Activated T-cell treated with anti-CD3 and anti-CD28 coated beads, Interleukin-2, amount 50 U/mL, for 4 hours (primary cell): Measurements from ENCODE around the gene FBN3. TPM values are rescaled to one million over a fixed set of nuclear protein-coding genes. Genes with fewer than 3 reads are reported as not detected.
"Not testable (repeated sequence)": the region's sequence is repeated elsewhere in the genome, so short reads cannot be mapped to it uniquely, and the experiment has no call there.

ENCODE experiments used
- ATAC-seq, 2 donors: fragments of 200-7000 bp; cut with Tn5 transposase; one replicate each; pipeline ENCODE4 v1.10.0; 2021
- DNase-seq: peaks from one replicate; pipeline ENCODE4 v3.0.0-alpha.2; 2020
- H3K27me3 Mint-ChIP-seq: one replicate; pipeline ENCODE4 v1.8.0; 2021; ENCODE audit warnings: low read depth, mixed read lengths
- H3K36me3 Mint-ChIP-seq: one replicate; pipeline ENCODE4 v1.8.0; 2022; ENCODE audit warnings: mixed read lengths; ENCODE audit not compliant: insufficient read depth
- H3K4me1 Mint-ChIP-seq: one replicate; pipeline ENCODE4 v1.8.0; 2021; ENCODE audit warnings: low read depth, mixed read lengths
- H3K4me3 Mint-ChIP-seq: one replicate; pipeline ENCODE4 v1.8.0; 2021; ENCODE audit warnings: mild to moderate bottlenecking, moderate library complexity, mixed read lengths
- H3K9me3 Mint-ChIP-seq: one replicate; pipeline ENCODE4 v1.8.0; 2021; ENCODE audit warnings: mixed read lengths
- total RNA-seq, 3 donors: library from RNA; stranded (reverse); gene quantifications; one replicate each; pipeline ENCODE4 v1.2.1, GENCODE V29; 2021

Gene FBN3
- total RNA-seq, 3 donors from 2014 or later: 0.03 TPM; not detected in 2

DNA sequence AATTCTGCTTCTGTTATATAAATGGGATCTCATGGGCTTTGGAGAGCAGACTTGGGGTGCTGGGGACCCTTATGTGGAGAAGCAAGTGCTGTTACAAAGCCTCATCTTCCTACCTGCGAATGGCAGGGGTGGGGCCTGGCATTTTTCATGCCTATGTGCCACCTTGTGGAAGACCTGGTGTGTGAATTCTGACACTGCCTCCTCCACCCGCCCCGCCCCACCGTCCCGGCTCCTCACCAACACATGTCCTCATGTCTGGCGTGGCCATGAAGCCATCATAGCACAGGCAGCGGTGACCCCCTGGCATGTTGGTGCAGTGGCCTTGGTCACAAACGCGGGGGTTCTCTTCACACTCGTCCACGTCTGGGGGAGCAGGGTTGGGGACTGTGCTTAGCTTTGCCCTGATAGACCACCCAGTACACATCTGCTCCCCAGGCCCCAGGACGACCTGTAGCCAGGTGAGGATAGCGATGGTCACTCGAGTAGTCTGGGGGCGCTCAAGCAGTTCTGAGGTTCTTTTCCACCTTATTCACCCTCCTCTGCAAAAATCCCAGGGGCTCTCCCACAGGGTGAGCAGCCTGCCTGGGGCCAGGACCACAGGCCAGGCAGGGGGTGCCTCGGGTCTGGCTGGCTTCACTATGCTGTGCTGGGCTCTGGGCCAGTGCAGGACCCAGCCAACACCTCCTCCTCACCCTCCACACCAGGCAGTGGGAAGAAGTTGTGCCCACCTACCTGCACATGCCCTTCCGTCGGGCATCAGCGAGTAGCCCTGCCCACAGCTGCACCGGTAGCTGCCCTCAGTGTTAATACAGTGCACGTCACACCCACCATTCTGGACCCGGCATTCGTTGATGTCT, 32.7 kb downstream of the FBN3 start:
- Mint-ChIP-seq H3K4me1 (no peaks in the 10 kb centered on the region), H3K9me3 (no peaks in the 10 kb centered on the region), H3K36me3 (no peaks in the 10 kb centered on the region), H3K4me3 (no peak overlapping the region), H3K27me3 (peaks cover 1% of the 10 kb centered on the region)
- no peak for DNase-seq
- no peak for ATAC-seq

DNA sequence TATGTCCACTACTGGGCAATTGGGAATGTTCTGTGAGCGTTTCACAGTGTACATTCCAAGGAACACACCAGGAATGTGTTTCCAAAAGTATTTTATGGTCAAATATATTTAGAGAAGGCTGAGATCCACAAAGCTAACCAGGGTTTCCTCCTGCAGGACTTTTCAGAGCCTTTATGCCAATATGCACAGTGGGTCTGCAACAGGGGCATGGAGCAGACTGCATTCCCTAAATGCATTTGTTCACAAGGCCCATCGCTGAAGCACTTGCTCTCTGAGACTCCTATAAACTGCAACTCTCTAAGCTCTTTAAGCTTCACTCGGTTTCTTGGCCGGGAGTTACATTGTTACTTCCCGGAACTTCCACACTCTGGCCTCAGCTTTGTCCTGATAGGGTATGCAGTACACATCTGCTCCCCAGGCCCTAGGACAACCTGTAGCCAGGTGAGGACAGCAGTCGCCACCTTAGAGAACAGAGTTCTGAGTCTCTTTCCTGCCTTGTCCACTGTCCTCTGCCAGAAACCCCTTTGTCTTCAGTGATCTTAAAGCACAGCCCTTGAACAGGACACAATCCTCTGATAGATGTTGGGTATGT, 33.5 kb downstream of the FBN3 start:
- Mint-ChIP-seq H3K4me3 (no peak overlapping the region), H3K9me3 (no peaks in the 10 kb centered on the region), H3K27me3 (peaks cover 1% of the 10 kb centered on the region), H3K36me3 (no peaks in the 10 kb centered on the region), H3K4me1 (no peaks in the 10 kb centered on the region)
- DNase-seq (no peak), ATAC-seq (no peak)

DNA sequence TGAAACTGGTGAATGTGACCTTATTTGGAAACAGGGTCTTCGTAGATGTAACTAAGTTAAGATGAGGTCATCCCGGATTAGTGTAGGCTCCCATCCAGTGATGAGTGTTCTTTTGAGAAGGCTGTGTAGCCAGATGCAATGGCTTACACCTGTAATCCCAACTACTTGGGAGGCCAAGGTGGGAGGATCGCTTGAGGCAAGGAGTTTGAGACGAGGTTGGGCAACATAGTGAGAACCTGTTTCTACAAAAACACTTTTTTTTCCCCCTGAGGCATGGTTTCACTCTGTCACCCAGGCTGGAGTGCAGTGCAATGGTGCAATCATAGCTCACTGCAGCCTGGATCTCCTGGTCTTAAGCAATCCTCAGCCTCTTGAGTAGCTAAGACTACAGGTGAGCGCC, 36.4 kb downstream of the FBN3 start:
- H3K4me3 Mint-ChIP-seq: no peak overlapping the region
- no peak for ATAC-seq
- no peaks in the 10 kb centered on the region for H3K36me3 Mint-ChIP-seq
- DNase-seq: no peak
- H3K27me3 Mint-ChIP-seq: peaks cover 20% of the 10 kb centered on the region
- no peaks in the 10 kb centered on the region for H3K4me1 Mint-ChIP-seq
- no peaks in the 10 kb centered on the region for H3K9me3 Mint-ChIP-seq

DNA sequence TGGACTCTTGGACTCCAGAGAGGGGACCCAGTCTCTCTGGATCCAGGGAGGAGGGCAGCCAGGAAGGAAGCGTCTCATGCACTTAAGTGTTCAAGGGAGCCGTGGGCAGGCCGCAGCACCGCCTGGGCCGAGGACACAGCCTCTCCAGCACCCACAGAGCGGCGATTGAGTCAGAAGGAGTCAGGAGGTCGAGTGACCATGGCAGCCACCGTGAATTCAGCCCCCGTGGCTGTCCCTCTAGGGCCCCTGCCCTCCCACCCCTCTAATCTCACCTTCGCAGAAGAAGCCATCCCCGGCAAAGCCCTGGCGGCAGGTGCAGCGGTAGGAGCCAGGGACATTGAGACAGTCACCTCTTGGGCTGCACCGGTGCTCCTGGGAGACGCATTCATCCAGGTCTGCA, 38.0 kb downstream of the FBN3 start:
- ATAC-seq: no peak
- Mint-ChIP-seq H3K36me3 (no peaks in the 10 kb centered on the region), H3K4me3 (no peak overlapping the region)

DNA sequence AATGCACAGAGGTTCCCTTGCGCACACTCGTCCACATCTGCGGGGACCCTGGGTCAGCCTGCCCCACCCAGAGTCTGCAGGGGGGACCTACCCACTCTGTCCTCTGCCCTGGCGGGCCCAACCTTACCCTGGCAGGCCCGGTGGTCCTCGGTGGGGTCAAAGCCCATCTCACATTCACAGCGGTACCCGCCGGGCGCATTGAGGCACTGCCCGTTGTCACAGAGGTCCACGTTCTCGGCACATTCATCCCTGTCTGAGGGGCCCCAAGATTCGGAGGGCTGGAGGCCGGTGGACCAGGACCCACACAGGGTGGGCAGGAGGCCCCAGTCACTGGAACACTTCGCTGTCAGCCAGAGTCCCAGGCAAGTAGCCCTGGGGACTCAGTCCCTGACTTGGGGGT, 38.5 kb downstream of the FBN3 start:
- no peak for DNase-seq
- no peak overlapping the region for H3K4me3 Mint-ChIP-seq
- H3K4me1 Mint-ChIP-seq: no peaks in the 10 kb centered on the region
- no peaks in the 10 kb centered on the region for H3K9me3 Mint-ChIP-seq
- ATAC-seq: no peak
- H3K36me3 Mint-ChIP-seq: no peaks in the 10 kb centered on the region
- peaks cover 20% of the 10 kb centered on the region for H3K27me3 Mint-ChIP-seq

More for the DNA sequence above, 38.0 kb downstream of the FBN3 start:
- DNase-seq: no peak
- no peaks in the 10 kb centered on the region for H3K9me3 Mint-ChIP-seq
- no peaks in the 10 kb centered on the region for H3K4me1 Mint-ChIP-seq
- peaks cover 20% of the 10 kb centered on the region for H3K27me3 Mint-ChIP-seq

DNA sequence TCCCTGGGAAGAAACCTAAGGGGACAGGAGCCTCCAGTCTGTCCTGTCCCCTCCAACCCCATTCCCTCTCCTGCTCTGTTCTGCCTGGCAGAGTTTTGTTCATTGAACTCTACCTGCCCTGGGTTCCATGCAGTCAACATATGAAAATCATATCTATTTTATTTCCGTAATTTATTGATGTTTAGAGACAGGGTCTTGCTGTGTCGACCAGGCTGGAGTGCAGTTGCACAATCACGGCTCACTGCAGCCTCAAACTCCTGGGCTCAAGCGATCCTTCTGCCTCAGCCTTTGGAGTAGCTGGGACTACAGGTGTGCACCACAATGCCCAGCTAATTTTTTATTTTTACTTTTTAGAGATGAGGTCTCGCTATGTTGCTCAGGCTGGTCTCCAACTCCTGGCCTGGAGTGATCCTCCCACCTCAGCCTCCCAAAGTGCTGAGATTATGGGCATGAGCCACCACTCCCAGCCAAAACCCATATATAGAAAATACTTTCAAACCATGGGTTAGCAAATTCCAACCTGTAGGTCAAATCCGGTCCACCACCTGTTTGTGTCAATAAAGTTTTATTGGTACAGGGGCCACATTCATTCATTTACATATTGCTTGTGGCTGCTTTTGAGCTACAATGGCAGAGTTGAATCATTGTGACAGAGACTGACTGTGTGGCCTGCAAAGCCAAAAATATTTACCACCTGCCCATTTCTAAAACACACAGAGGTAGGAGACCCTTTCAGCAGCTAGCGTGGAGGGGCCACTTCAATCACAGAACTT, 39.3 kb downstream of the FBN3 start:
- ATAC-seq: no peak
- no peaks in the 10 kb centered on the region for H3K36me3 Mint-ChIP-seq
- H3K27me3 Mint-ChIP-seq: peaks cover 20% of the 10 kb centered on the region
- no peaks in the 10 kb centered on the region for H3K9me3 Mint-ChIP-seq
- no peak for DNase-seq
- H3K4me3 Mint-ChIP-seq: no peak overlapping the region
- H3K4me1 Mint-ChIP-seq: no peaks in the 10 kb centered on the region

DNA sequence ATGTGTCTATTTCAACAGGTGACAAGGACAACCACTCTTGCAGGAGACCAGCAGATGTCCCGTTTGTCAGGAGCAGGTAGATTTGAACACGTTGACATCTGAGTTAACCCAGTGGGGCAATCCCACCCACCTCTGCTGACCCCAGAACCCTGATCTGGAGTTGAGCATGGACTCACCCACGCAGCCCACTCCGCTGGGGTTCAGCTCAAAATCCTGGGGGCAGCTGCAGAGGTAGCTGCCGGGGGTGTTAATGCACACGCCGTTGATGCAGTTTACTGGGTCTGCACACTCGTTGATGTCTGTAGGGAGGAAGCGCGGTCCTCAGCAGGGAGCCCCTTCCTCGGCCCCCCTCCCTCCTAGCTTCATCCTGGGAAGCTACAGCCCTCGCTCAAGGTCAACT, 39.9 kb downstream of the FBN3 start:
- no peaks in the 10 kb centered on the region for H3K36me3 Mint-ChIP-seq
- H3K4me1 Mint-ChIP-seq: no peaks in the 10 kb centered on the region
- H3K4me3 Mint-ChIP-seq: no peak overlapping the region
- DNase-seq: no peak
- peaks cover 20% of the 10 kb centered on the region for H3K27me3 Mint-ChIP-seq
- H3K9me3 Mint-ChIP-seq: no peaks in the 10 kb centered on the region
- ATAC-seq: no peak

DNA sequence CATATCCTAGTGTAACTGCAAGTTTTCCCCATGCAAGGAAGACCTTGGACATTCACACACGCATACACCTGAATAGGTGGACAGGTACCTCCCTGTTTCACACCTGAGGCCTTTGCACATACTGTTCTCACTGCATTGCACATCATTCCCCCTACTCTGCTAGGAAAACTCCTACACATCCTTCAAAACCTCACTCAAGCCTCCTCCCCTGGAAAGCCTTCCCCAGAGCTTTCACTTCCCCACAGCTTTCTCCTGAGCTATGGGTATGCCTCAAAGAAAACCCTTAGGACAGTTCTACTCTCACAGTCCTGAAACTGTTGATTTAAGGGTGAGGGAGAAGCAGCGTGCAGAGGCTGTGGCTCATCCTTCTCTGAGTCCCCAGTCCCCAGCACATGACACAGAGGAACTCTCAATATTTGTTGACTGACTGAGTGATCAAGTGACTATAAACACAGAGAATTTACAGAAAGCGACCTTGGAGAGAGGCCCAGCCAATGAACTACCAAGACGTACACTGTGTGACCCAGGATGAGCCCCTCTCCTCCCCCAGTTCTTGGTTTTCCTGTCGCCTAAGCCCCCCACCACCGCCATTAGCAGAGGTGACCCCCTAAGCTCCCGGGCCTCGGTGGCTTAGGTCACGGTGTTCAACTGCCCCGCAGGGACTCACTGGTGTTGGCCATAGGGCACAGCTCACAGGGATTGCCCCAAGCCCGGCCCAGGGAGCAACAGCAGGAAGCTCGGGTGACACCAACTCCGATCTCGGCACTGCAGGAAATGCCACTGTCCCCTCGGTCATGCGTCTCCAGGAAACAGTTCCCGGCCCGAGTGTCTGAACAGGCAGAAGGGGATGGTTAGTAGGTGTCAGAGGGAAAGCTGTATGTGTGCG, 40.6 kb downstream of the FBN3 start:
- no peaks in the 10 kb centered on the region for H3K4me1 Mint-ChIP-seq
- H3K36me3 Mint-ChIP-seq: no peaks in the 10 kb centered on the region
- DNase-seq (no peak), ATAC-seq (no peak)
- H3K4me3 Mint-ChIP-seq: no peak overlapping the region
- no peaks in the 10 kb centered on the region for H3K9me3 Mint-ChIP-seq
- H3K27me3 Mint-ChIP-seq: peaks cover 20% of the 10 kb centered on the region

DNA sequence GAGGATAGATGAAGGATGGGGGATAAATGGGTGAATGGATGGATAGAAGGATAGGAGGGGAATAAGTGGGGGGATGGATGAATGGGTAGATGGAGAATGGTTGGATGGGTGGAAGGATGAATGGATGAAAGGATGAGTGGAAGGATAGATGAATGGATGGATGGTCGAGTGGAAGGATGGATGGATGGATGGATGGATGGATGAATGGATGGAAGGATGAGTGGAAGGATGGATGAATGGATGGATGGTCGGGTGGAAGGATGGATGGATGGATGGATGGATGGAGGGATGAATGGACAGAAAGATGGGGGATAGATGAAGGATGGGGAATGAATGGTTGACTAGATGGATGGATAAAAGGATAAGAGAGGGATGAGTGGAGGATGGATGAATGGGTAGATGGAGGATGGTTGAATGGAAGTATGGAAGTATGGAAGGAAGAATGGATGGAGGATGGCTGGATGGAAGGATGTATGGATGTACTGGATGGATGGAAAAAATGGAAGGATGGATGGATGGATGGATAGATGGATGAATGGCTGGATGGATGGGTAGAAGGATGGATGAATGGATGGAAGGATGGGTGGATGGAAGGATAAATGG, 42.0 kb downstream of the FBN3 start:
- peaks cover 22% of the 10 kb centered on the region for H3K27me3 Mint-ChIP-seq
- no peak for ATAC-seq

DNA sequence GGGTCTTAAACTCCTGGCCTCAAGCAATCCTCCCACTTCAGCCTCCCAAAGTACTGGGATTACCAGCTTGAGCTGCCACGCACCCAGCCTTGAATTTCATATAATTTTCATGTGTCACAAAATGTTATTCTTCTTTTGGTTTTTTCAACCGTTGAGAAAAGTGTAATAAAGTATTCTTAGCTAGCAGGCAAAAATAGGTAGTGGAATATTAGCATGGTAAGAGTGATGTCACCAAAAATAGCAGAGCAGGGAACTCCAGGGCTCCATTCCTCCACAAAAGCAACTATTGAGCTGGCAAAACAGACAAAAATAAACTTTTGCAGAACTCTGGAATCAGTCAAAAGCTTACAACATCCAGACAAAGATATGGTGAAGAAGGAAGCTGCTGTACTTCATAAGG, 43.9 kb downstream of the FBN3 start:
- H3K27me3 Mint-ChIP-seq: peaks cover 25% of the 10 kb centered on the region
- H3K9me3 Mint-ChIP-seq: no peaks in the 10 kb centered on the region
- no peaks in the 10 kb centered on the region for H3K36me3 Mint-ChIP-seq
- ATAC-seq: no peak
- H3K4me1 Mint-ChIP-seq: no peaks in the 10 kb centered on the region
- DNase-seq: no peak
- no peak overlapping the region for H3K4me3 Mint-ChIP-seq

More for the DNA sequence above, 42.0 kb downstream of the FBN3 start:
- no peak for DNase-seq
- Mint-ChIP-seq H3K4me1 (no peaks in the 10 kb centered on the region), H3K9me3 (no peaks in the 10 kb centered on the region), H3K4me3 (no peak overlapping the region), H3K36me3 (no peaks in the 10 kb centered on the region)

DNA sequence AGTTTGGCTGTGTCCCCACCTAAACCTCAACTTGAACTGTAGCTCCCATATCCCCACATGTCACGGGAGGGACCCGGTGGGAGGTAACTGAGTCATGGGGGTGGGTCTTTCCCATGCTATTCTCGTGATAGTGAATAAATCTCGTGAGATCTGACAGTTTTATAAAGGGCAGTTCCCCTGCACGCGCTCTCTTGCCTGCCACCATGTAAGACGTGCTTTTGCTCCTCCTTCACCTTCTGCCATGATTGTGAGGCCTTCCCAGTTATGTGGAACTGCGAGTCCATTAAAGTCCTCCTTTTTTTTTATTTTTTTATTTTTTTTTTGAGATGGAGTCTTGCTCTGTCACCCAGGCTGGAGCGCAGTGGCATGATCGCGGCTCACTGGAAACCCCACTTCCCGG, 47.5 kb downstream of the FBN3 start:
- H3K4me3 Mint-ChIP-seq, ATAC-seq, H3K4me1 Mint-ChIP-seq, H3K36me3 Mint-ChIP-seq, DNase-seq, H3K9me3 Mint-ChIP-seq: not testable (repeated sequence)
- peaks cover 10% of the 10 kb centered on the region for H3K27me3 Mint-ChIP-seq

DNA sequence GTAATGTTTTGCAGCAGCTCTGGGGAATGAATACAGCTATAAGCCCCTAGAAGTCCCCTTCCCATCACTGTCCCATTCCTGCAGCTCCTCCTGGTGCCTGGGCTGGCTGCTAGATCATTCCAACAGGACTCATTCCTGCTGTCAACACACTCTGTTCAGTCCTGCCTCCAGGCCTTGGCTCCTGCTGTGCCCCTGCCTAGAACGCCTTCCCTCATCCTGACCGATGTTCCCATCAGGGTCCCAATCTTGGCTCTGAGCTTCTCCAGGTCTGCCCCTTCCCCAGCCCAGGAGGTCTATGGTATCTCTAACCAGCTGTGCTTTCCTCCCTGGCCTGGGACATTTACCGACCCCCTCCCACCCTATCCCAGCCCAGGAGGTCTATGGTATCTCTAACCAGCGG, 48.1 kb downstream of the FBN3 start:
- H3K4me1 Mint-ChIP-seq: no peaks in the 10 kb centered on the region
- H3K36me3 Mint-ChIP-seq: no peaks in the 10 kb centered on the region
- no peak for ATAC-seq
- no peak overlapping the region for H3K4me3 Mint-ChIP-seq
- no peak for DNase-seq
- peaks cover 12% of the 10 kb centered on the region for H3K27me3 Mint-ChIP-seq
- H3K9me3 Mint-ChIP-seq: peaks cover 4% of the 10 kb centered on the region

DNA sequence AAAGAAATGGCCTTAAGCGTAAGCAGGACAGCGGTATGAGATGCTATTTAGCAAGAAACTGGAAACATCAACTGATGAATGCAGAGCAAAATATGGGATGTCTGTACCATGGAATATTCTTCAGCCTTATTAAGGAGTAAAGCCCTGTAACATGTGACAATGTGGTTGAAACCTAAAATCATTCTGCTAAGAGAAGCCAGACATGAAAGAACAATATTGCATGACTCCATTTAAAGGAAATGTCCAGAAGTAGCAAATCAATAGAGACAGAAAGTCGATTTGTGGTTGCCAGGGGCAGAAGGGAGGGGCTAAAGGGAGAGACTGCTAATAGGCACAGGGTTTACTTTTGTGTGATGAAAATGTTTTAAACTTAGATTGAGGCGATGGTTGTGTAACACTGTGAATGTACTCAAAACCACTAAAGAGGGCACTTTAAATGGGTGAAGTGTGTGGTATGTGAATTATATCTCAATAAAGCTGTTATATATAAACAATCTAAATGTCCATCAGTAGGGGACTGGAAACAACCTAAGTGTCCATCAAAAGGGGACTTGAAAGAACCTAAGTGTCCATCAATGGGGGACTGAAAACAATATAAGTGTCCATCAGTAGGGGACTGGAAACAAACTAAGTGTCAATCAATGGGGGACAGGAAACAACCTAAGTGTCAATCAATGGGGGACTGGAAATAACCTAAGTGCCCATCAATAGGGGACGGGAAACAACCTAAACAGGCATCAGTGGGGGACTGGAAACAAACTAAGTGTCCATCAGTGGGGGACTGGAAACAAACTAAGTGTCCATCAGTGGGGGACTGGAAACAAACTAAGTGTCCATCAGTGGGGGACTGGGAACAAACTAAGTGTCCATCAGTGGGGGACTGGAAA, 51.5 kb downstream of the FBN3 start:
- Mint-ChIP-seq H3K9me3 (peaks cover 10% of the 10 kb centered on the region), H3K27me3 (peaks cover 9% of the 10 kb centered on the region), H3K4me3 (no peak overlapping the region), H3K36me3 (no peaks in the 10 kb centered on the region), H3K4me1 (no peaks in the 10 kb centered on the region)
- ATAC-seq (no peak), DNase-seq (no peak)
